ENCODE data around the gene IGFALS. TPM values are rescaled to one million over a fixed set of nuclear protein-coding genes. Genes with fewer than 3 reads are reported as not detected.

Gene IGFALS
- total RNA-seq, 1 experiment from 2014 or later, result not detected

- Histone ChIP-seq H3K36me3 (ENCODE audit: low read depth) (0 out of 2 replicates have a peak, but pooled peaks cover 5% of the 10 kb centered on the region), H3K4me3 (no peak overlapping the region), H4K20me1 (ENCODE audit: insufficient read depth) (peaks cover 3% of the 10 kb centered on the region; the same call in 1 of the 2 replicates), H3K4me1 (replicated peaks; ENCODE audit: insufficient read depth) (peaks cover 9% of the 10 kb centered on the region), H3K4me2 (no peak overlapping the region), H3K27me3 (ENCODE audit: insufficient read depth, low read depth) (no peaks in the 10 kb centered on the region), H3K79me2 (ENCODE audit: low read depth) (peaks cover 20% of the 10 kb centered on the region), H3F3A (ENCODE audit: insufficient read depth, low read depth) (peaks cover 24% of the 10 kb centered on the region; the same call in 1 of the 2 replicates), H3K9me3 (ENCODE audit: insufficient read depth, low read depth) (no peaks in the 10 kb centered on the region), H3K9me2 (ENCODE audit: insufficient read depth) (no peaks in the 10 kb centered on the region), H3K27ac (no peak overlapping the region), H2AFZ (no peak overlapping the region)
- ChIA-PET POLR2A (ENCODE audit: unreplicated experiment) (interaction anchor here (0.7 kb wide), 1 partner anchor 14 kb away, joined by 4 read pairs; the partner anchor contains the start of genes NUBP2 and SPSB3), CTCF (no interaction called here)
- BruUV-seq (replicated peaks), result no TSS peak
- TF ChIP-seq, protein P1, sequence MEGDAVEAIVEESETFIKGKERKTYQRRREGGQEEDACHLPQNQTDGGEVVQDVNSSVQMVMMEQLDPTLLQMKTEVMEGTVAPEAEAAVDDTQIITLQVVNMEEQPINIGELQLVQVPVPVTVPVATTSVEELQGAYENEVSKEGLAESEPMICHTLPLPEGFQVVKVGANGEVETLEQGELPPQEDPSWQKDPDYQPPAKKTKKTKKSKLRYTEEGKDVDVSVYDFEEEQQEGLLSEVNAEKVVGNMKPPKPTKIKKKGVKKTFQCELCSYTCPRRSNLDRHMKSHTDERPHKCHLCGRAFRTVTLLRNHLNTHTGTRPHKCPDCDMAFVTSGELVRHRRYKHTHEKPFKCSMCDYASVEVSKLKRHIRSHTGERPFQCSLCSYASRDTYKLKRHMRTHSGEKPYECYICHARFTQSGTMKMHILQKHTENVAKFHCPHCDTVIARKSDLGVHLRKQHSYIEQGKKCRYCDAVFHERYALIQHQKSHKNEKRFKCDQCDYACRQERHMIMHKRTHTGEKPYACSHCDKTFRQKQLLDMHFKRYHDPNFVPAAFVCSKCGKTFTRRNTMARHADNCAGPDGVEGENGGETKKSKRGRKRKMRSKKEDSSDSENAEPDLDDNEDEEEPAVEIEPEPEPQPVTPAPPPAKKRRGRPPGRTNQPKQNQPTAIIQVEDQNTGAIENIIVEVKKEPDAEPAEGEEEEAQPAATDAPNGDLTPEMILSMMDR (conservative IDR thresholded peaks at IDR 0.05), result no peak
- TF ChIP-seq EZH2 (IDR thresholded peaks at IDR 0.05; ENCODE audit: low read depth), result no peak
- no peak for DNase-seq
- intact Hi-C loops (cut with micrococcal nuclease; ENCODE audit: unreplicated experiment), result no loop called here
Measured at GRCh38 chr16:1768767-1769401, 24.6 kb downstream of the IGFALS start.

DNA sequence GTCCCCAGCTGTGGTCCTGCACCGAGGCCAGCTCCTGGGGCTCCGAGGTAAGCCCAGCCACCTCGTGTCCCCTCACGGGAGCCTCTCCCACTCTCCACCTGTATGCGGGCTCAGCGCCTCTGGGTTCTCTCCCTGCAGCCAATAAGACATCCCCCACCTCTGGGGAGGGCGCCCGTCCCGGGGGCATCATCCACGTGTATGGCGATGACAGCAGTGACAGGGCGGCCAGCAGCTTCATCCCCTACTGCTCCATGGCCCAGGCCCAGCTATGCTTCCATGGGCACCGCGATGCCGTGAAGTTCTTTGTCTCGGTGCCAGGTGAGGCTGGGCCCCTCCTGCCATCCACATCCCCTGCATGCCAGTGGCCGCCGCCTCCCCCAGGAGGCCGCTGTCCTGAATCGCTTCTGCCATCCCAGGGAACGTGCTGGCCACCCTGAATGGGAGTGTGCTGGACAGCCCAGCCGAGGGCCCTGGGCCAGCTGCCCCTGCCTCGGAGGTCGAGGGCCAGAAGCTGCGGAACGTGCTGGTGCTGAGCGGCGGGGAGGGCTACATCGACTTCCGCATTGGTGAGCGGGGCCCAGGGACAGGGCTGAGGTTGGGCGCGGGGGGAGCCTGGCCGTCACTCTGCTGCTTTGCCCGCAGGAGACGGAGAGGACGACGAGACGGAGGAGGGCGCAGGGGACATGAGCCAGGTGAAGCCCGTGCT, 25.3 kb downstream of the IGFALS start:
- Histone ChIP-seq H3K4me3 (no peak overlapping the region), H3K9me3 (ENCODE audit: insufficient read depth, low read depth) (no peaks in the 10 kb centered on the region), H2AFZ (no peak overlapping the region), H3K27me3 (ENCODE audit: insufficient read depth, low read depth) (no peaks in the 10 kb centered on the region), H3K79me2 (ENCODE audit: low read depth) (peaks cover 16% of the 10 kb centered on the region), H3K9me2 (ENCODE audit: insufficient read depth) (no peaks in the 10 kb centered on the region), H3K27ac (no peak overlapping the region), H3K4me1 (replicated peaks; ENCODE audit: insufficient read depth) (peaks cover 9% of the 10 kb centered on the region), H3K4me2 (no peak overlapping the region), H3K36me3 (ENCODE audit: low read depth) (0 out of 2 replicates have a peak, but pooled peaks cover 5% of the 10 kb centered on the region), H4K20me1 (ENCODE audit: insufficient read depth) (no peaks in the 10 kb centered on the region), H3F3A (ENCODE audit: insufficient read depth, low read depth) (peaks cover 20% of the 10 kb centered on the region; the same call in 1 of the 2 replicates)
- no peak for DNase-seq
- ChIA-PET CTCF (no interaction called here), POLR2A (ENCODE audit: unreplicated experiment) (no interaction called here)
- intact Hi-C loops (cut with micrococcal nuclease; ENCODE audit: unreplicated experiment), result no loop called here
- no TSS peak for BruUV-seq (replicated peaks)
- TF ChIP-seq EZH2 (IDR thresholded peaks at IDR 0.05; ENCODE audit: low read depth), result no peak
- TF ChIP-seq, protein P1 (conservative IDR thresholded peaks at IDR 0.05), result no peak

GRCh38 chr16:1767116-1767994, 26.1 kb downstream of the IGFALS start:
- Histone ChIP-seq H3K4me1 (replicated peaks; ENCODE audit: insufficient read depth) (peaks cover 9% of the 10 kb centered on the region), H3K27me3 (ENCODE audit: insufficient read depth, low read depth) (no peaks in the 10 kb centered on the region), H3K9me2 (ENCODE audit: insufficient read depth) (no peaks in the 10 kb centered on the region), H2AFZ (no peak overlapping the region), H3K4me3 (no peak overlapping the region), H3F3A (ENCODE audit: insufficient read depth, low read depth) (peaks cover 18% of the 10 kb centered on the region; the same call in 1 of the 2 replicates), H3K4me2 (no peak overlapping the region), H3K9me3 (ENCODE audit: insufficient read depth, low read depth) (no peaks in the 10 kb centered on the region), H4K20me1 (ENCODE audit: insufficient read depth) (no peaks in the 10 kb centered on the region), H3K79me2 (ENCODE audit: low read depth) (peaks cover 11% of the 10 kb centered on the region), H3K27ac (no peak overlapping the region), H3K36me3 (ENCODE audit: low read depth) (0 out of 2 replicates have a peak, but pooled peaks cover 5% of the 10 kb centered on the region)
- intact Hi-C loops (cut with micrococcal nuclease; ENCODE audit: unreplicated experiment), result no loop called here
- DNase-seq, result no peak
- no TSS peak for BruUV-seq (replicated peaks)
- TF ChIP-seq, protein P1 (conservative IDR thresholded peaks at IDR 0.05), result no peak
- no peak for TF ChIP-seq EZH2 (IDR thresholded peaks at IDR 0.05; ENCODE audit: low read depth)
- ChIA-PET POLR2A (ENCODE audit: unreplicated experiment) (no interaction called here), CTCF (interaction anchor here (0.6 kb wide), 1 partner anchor 20 kb away, joined by 4 read pairs; no protein-coding TSS in a partner anchor)
